Psoas muscle (tissue), 8 donors: ENCODE results near the gene CLEC4E. TPM values are rescaled to one million over a fixed set of nuclear protein-coding genes. Genes with fewer than 3 reads are reported as not detected.

ENCODE experiments used
- ATAC-seq, 4 donors: fragments of 200-7000 bp; cut with Tn5 transposase; one replicate each; pipeline ENCODE4 v1.9.1; 2020; ENCODE audit warnings: moderate library complexity in 3 of 4, mild to moderate bottlenecking in 2 of 4
- DNase-seq, 2 donors: peaks; one replicate each; pipeline ENCODE4 v3.0.0-alpha.2; 2020
- H3K27ac ChIP-seq: fragments of 200-600 bp; one replicate; pipeline ENCODE4 v1.8.0; 2022
- H3K27me3 ChIP-seq, 3 donors: fragments of 200-600 bp in 1 of 3; one replicate each; pipeline versions ENCODE4 v1.6.1 to v1.8.0; 2013 to 2022; ENCODE audit warnings: low read length in 2 of 3, mild to moderate bottlenecking in 2 of 3, moderate library complexity in 1 of 3; ENCODE audit not compliant: insufficient read depth in 3 of 3
- H3K36me3 ChIP-seq, 2 donors: fragments of 200-600 bp in 1 of 2; one replicate each; pipeline versions ENCODE4 v1.6.1 to v1.8.0; 2013 to 2022; ENCODE audit warnings: low read depth in 1 of 2, mild to moderate bottlenecking in 1 of 2, moderate library complexity in 1 of 2; ENCODE audit not compliant: insufficient read depth in 1 of 2
- H3K4me1 ChIP-seq: fragments of 200-600 bp; one replicate; pipeline ENCODE4 v1.8.0; 2022
- H3K4me3 ChIP-seq: fragments of 200-600 bp; one replicate; pipeline ENCODE4 v1.8.0; 2022; ENCODE audit warnings: mild to moderate bottlenecking
- H3K9me3 ChIP-seq: fragments of 200-600 bp; one replicate; pipeline ENCODE4 v1.8.0; 2022
- WGBS, 3 donors: extraction: QIAGEN DNeasy Blood & Tissue Kit; methylation state at CpG; one replicate each; pipeline versions ENCODE4 v1.1.6 to v1.1.7; 2013; 5-methylcytosine and 5-hydroxymethylcytosine counted together
- intact Hi-C, 2 donors: fragments of 100-400 bp; cut with DNase I; formaldehyde crosslinking; loops; one replicate each; pipeline versions ENCODE4 v1.11.0 to v1.14.2; 2022
- polyA plus RNA-seq, 3 donors: library from polyadenylated mRNA; stranded (reverse); fragments of 200-250 nt; gene quantifications; one replicate each; pipeline ENCODE4 v1.2.3, GENCODE V29; 2013
- total RNA-seq, 4 donors: library from RNA; stranded (reverse); fragmentation: NEBNext Ultra II Directional in 2 of 4; extraction: Animal tissue kit (Norgen Biotek cat#: 25700) in 2 of 4; gene quantifications; one replicate each; pipeline versions ENCODE4 v1.2.1 to v1.2.4, GENCODE V29; 2021 to 2023
- TF ChIP-seq, protein P1 (sequence below): fragments of 200-600 bp; IDR thresholded peaks from one replicate; pipeline ENCODE4 v1.8.0; 2022; ENCODE audit warnings: antibody characterized with exemption
- donor health status: healthy with polysubstance abuse.
- donor health status: DM: no; HTN: no; CAD: no; lungs with moderate emphysema.
- donor health status: Bipolar disorder and iron deficiency.
- donor health status: healthy.
- donor health status: DM: yes; HTN: yes; CAD: no.
- donor health status: DM: no; HTN: no; CAD: no.
- donor health status: DM: no; HTN: no; CAD: no.
- donor health status: DM: yes; HTN: yes; CAD: no.

CLEC4E gene
- total and polyA plus RNA-seq, 7 donors: 0.19 to 1.1 (median 0.63) TPM

DNA sequence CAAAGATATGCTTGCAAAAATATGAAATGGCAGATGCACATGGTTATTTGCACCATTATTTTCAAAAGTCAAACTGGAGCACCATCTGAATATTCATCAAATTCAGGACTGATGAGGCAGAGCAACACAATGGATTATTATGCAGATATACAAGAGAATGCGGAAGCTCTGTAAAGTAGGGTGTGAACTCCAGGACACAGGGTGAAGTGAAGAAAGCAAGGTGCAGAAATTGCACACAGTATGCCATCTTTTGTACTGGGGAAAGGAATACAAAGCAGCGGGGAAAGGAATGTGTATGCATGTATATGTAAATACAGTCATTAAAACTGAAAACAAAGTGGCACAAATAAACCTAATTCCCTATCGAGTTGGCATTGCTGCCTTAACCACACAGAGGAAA lies 22.7 kb upstream of the CLEC4E start:
- H3K36me3 ChIP-seq: no peaks in the 10 kb centered on the region
- TF ChIP-seq, protein P1, sequence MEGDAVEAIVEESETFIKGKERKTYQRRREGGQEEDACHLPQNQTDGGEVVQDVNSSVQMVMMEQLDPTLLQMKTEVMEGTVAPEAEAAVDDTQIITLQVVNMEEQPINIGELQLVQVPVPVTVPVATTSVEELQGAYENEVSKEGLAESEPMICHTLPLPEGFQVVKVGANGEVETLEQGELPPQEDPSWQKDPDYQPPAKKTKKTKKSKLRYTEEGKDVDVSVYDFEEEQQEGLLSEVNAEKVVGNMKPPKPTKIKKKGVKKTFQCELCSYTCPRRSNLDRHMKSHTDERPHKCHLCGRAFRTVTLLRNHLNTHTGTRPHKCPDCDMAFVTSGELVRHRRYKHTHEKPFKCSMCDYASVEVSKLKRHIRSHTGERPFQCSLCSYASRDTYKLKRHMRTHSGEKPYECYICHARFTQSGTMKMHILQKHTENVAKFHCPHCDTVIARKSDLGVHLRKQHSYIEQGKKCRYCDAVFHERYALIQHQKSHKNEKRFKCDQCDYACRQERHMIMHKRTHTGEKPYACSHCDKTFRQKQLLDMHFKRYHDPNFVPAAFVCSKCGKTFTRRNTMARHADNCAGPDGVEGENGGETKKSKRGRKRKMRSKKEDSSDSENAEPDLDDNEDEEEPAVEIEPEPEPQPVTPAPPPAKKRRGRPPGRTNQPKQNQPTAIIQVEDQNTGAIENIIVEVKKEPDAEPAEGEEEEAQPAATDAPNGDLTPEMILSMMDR: no peak
- ATAC-seq (no peak), DNase-seq (no peak)
- H3K27ac ChIP-seq: no peak overlapping the region
- peaks cover 0 to 2% (median 0%) of the 10 kb centered on the region in 3 donors for H3K27me3 ChIP-seq
- no peaks in the 10 kb centered on the region for H3K4me1 ChIP-seq
- intact Hi-C loops: no loop called here
- no peaks in the 10 kb centered on the region for H3K9me3 ChIP-seq
- no peak overlapping the region for H3K4me3 ChIP-seq
- 68 to 73% (median 73%) methylated on average over 3 of the region's 3 CpGs for WGBS, 3 donors

DNA sequence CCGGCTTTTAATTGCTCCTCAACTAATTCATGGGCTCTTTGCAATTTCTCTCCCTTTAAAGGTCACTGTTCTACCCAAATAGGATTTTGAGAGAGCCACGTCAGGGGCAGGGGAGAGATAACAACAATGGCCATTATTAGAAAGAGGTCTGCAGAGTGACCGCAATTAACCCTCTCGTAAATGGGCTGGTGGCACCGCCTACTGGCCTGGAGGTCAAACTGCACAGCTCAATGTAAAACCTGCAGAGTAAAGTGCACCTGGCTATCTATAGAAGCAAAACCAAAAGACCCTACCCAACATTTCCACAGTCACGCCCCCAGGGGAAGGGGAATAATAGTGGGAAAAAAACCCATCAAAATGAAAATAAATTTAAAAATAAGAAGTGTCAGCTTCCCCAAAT lies 21.6 kb upstream of the CLEC4E start:
- ATAC-seq: no peak
- Histone ChIP-seq H3K27me3 (peaks cover 0 to 2% (median 0%) of the 10 kb centered on the region in 3 donors), H3K4me3 (no peak overlapping the region), H3K27ac (no peak overlapping the region), H3K9me3 (no peaks in the 10 kb centered on the region), H3K4me1 (no peaks in the 10 kb centered on the region), H3K36me3 (no peaks in the 10 kb centered on the region)
- WGBS, 3 donors: 54 to 95% (median 93%) methylated on average over 6 of the region's 6 CpGs
- TF ChIP-seq, protein P1: no peak
- DNase-seq: no peak
- intact Hi-C loops: no loop called here

DNA sequence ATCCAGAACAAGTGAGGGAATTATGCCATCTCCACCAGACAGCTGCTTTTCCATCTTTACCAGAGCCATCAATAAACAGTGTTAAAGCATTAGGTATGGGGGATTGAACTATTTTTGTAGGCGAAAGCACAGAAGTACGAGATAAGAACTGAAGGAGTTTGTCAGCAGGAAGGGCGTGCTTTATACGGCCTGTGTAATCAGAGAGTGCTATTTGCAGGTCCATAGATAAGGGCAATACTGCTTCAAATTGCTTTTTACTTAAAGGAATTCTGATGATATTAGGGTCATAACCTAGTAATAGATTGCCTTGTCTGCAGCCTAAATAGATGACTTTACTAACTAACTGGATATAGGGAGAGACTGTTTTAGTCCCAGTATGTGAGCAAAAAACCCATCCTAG lies 20.3 kb upstream of the CLEC4E start:
- Histone ChIP-seq H3K4me3 (no peak overlapping the region), H3K27me3 (peaks cover 0 to 2% (median 0%) of the 10 kb centered on the region in 3 donors), H3K4me1 (no peaks in the 10 kb centered on the region), H3K9me3 (no peaks in the 10 kb centered on the region), H3K27ac (no peak overlapping the region), H3K36me3 (no peaks in the 10 kb centered on the region)
- TF ChIP-seq, protein P1: no peak
- 62 to 70% (median 63%) methylated on average over 4 of the region's 4 CpGs for WGBS, 3 donors
- ATAC-seq (no peak), DNase-seq (no peak)
- intact Hi-C loops: no loop called here

DNA sequence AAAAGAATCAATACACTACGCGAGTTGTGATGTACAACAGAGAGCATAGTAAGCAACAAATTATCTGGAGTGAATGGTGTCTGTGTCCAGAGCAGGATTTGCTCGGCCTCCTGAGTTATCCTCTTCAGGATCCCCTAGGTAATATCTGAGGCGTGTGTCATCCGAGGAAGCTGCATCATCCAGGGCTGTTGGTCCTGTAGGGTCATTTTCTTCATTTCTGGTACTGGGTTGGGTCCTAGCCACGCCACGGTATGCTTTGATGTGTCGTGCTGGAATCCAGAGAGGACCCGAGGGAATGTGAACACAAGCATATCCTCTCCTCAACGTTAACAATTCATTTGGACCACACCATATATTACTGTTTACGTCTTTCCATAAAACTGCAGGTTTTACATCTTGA lies 19.0 kb upstream of the CLEC4E start:
- Histone ChIP-seq H3K4me3 (no peak overlapping the region), H3K4me1 (no peaks in the 10 kb centered on the region), H3K27ac (no peak overlapping the region), H3K27me3 (peaks cover 0 to under 1% (median 0%) of the 10 kb centered on the region in 3 donors), H3K9me3 (no peaks in the 10 kb centered on the region), H3K36me3 (no peaks in the 10 kb centered on the region)
- TF ChIP-seq, protein P1: no peak
- ATAC-seq: no peak
- no peak for DNase-seq
- 56 to 59% (median 58%) methylated on average over 11 of the region's 11 CpGs for WGBS, 3 donors
- intact Hi-C loops: no loop called here

DNA sequence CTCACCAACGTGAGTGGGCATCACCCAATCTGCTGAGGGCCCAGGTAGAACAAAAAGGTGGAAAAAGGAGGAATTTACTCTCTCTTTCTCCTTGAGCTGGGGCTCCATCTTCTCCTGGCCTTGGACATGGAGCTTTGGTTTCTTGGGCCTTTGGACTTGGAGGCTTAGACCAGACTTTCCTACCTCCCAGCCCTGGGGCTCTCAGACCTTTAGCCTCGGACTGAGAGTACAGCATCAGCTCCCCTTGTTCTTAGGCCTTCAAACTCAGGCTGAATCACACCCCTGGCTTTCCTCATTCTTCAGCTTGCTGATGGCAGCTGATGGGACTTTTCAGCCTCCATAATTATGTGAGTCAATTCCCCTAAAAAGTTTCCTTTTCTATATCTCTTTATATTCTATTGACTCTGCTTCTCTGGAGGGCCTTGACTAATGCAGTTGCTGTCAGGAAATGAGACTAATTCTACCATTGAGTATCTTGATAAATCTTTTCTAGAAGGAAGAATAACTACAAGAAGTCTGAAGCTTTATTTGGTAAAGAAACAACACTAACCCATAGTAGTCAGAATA lies 15.9 kb upstream of the CLEC4E start:
- no peak overlapping the region for H3K27ac ChIP-seq
- no peak overlapping the region for H3K4me3 ChIP-seq
- H3K36me3 ChIP-seq: no peaks in the 10 kb centered on the region
- H3K9me3 ChIP-seq: no peaks in the 10 kb centered on the region
- H3K4me1 ChIP-seq: no peaks in the 10 kb centered on the region
- DNase-seq (no peak), ATAC-seq (no peak)
- intact Hi-C loops: no loop called here
- TF ChIP-seq, protein P1: no peak
- H3K27me3 ChIP-seq: no peaks in the 10 kb centered on the region
- 54 to 65% (median 55%) methylated on average over 2 of the region's 2 CpGs for WGBS, 3 donors
